ENCODE results near the gene WWOX.

DNA sequence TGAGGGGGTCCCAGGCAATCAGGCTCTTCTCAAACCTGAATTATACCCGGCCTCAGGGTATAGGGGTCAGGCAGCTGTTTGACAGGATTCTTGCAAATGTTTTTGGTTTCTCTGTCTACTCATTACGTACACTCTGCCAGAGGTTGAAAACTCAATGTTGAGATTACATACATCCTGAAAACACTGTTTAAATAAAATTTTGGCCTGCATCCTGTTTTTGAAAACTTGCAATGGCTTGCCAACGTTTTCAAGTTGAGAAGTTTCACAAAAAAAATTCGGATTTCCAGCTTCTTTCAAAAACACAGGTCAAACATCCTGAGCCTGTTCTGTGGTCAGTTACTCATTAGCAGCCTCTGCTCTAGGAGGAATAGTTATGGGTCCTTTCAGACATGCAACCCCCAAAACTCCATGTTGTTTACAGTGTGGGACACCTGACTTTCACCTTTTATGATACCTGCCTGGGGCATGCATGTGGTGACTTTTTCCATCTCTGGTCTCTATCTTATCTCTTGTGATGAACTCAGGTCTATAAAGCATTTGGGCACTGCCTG lies 577.8 kb downstream of the WWOX start:
- TF ChIP-seq ZNF274 (IDR thresholded peaks at IDR 0.05; ENCODE audit: low read depth, low read length), result no peak
- no peak for TF ChIP-seq YY1 (IDR thresholded peaks at IDR 0.05; ENCODE audit: insufficient read depth, insufficient read length)
- no peak for TF ChIP-seq SUZ12 (IDR thresholded peaks at IDR 0.05; ENCODE audit: extremely low read depth, insufficient read depth, insufficient read length)

Measured in NT2/D1 (cell line).